AG04449 (cell line): Measurements from ENCODE around the gene PLTP.

Experiments
- CTCF ChIA-PET: fragments of 350-600 bp; formaldehyde crosslinking; extraction: SDS; loops from one replicate; lab custom pipeline; 2021; ENCODE audit warnings: antibody characterized with exemption; lab: Yijun Ruan, JAX
- POLR2A ChIA-PET: fragments of 400-600, 350-600 bp; formaldehyde crosslinking; extraction: SDS; loops from one replicate; lab custom pipeline; 2020; ENCODE audit warnings: antibody characterized with exemption, inconsistent platforms; lab: Yijun Ruan, JAX
- DNase-seq: peaks from one replicate; pipeline ENCODE4 v3.0.0-alpha.2; 2010; ENCODE audit warnings: low read depth, low spot score
- H3K4me3 ChIP-seq: 2 replicates; pipeline ENCODE4 v1.5.1; 2011; ENCODE audit warnings: low read depth, mild to moderate bottlenecking, control low read depth, low read length
- CTCF ChIP-seq: IDR thresholded peaks from one replicate; pipeline ENCODE4 v1.5.1; 2011; ENCODE audit warnings: mild to moderate bottlenecking, moderate library complexity, low read length, control low read depth, inconsistent platforms; ENCODE audit not compliant: insufficient read depth; ENCODE audit errors: missing control alignments

Gene PLTP

DNA sequence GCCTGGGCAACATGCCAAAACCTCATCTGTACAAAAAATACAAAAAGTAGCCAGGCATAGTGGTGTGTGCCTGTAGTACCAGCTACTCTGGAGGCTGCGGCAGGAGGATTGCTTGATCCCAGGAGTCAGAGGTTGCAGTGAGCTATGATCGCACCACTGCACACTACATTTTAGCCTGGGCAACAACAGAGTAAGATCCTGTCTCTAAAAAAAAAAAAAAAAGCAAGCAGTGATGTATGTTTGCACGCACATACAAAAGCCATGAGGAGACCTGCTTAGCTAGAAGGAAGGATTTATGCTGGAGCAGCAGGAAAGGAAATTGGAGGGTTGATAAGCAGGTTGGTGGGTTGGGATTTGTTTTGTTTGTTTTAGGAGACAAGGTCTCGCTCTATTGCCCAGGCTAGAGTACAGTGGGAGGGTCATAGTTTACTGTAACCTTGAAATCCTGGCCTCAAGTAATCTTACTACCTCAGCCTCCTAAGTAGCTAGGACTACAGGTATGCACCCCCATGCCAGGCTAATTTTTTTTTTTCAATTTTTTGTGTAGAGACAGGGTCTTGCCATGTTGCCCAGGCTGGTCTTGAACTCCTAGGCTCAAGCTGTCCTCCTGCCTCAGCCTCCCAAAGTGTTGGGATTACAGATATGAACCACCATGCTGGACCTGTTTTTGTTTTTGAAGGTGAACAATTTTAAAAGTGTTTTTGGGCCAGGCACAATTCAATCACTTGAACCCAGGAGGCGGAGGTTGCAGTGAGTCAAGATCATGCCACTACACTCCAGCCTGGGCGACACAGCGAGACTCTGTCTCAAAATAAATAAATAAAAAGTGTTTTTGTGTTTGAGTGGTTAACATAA, 50.5 kb downstream of the PLTP start:
- DNase-seq: no peak
- ChIA-PET POLR2A (no interaction called here), CTCF (no interaction called here)
- no peak overlapping the region for H3K4me3 ChIP-seq
- TF ChIP-seq CTCF: no peak

- TF ChIP-seq CTCF: no peak
- POLR2A ChIA-PET: no interaction called here
Measured at GRCh38 chr20:45860560-45861220, 51.3 kb downstream of the PLTP start.

DNA sequence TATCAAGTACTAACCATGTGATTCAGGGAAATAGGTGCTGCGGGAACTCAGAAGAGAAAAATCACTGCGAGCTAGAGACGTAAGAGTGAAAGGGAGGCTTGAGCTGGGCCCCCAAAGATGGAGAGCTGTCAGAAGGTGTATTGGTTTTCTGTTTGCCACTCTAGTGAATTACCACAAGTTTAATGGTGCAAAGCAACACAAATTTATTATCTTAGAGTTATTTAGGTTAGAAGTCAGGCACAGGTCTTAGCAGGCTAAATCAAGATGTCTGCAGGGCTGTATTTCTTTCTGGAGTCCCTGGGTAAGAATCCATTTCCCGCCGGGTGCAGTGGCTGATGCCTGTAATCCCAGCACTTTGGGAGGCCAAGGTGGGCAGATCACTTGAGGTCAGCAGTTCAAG, 52.0 kb downstream of the PLTP start:
- DNase-seq: no peak
- no peak overlapping the region for H3K4me3 ChIP-seq
- ChIA-PET POLR2A (no interaction called here), CTCF (interaction anchor here (0.9 kb wide), 1 partner anchor 110 kb away, joined by 4 read pairs; no protein-coding TSS in a partner anchor)
- no peak for TF ChIP-seq CTCF

More at GRCh38 chr20:45860560-45861220, 51.3 kb downstream of the PLTP start:
- H3K4me3 ChIP-seq: no peak overlapping the region
- CTCF ChIA-PET: interaction anchor here (0.9 kb wide), 1 partner anchor 109 kb away, joined by 4 read pairs; no protein-coding TSS in a partner anchor
- no peak for DNase-seq

- ChIA-PET POLR2A (interaction anchor here (1.0 kb wide), 1 partner anchor 24 kb away, joined by 3 read pairs; no protein-coding TSS in a partner anchor), CTCF (interaction anchor here (0.6 to 2.0 kb wide), 7 partner anchors 10 to 112 kb away, joined by 3 to 7 read pairs (median 3); no protein-coding TSS in a partner anchor)
- TF ChIP-seq CTCF: no peak
- peak overlapping the region; percentile 67 for H3K4me3 ChIP-seq
- no peak for DNase-seq
Measured at GRCh38 chr20:45857882-45858216, 54.1 kb downstream of the PLTP start.

DNA sequence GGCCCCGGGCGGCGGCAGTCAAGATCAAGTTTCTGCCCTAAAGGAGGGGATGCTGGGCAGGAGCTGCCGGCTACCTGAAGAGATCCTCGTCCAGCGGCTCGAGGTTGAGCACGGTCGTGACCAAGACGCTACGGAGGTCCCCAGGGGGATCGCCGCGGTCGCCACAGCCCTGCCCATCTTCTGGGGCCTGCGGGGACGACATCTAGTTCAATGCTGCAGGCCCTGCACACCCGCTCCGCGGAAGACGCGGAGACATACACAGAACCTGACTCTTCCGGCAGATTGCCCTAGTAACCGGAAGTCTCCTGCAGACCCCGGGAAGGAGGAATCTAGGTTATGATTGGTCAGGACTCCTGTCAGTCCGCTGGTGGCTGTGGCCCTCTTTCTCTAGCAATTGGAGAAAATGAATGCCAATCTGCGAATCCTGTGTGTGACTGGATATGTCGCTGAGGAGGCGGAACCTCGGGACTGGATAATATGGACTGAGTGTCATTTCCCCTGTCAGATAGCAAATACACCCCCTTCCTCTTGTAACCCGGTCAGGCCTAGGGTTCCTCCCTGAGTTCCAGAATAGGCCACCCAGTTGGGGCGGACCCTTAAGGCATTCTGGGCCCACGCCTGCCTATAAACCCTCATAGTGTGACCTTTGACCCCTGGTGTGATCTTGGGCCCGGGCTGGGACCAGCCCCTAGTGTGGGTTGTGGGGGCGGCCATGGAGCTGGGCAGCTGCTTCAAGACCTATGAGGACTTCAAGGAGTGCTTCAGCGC, 54.7 kb downstream of the PLTP start, which contains the start of the genes ACOT8 and ZSWIM3:
ACOT8 (minus strand) TSS at position 279 of the 768 bp plus-strand sequence; CDS start at position 202, 77 bp downstream.
ZSWIM3 (plus strand) TSS at position 501 of the 768 bp plus-strand sequence; CDS start at position 713, 212 bp downstream.
- CTCF ChIA-PET: interaction anchor here (0.9 to 2.0 kb wide), 7 partner anchors 10 to 113 kb away, joined by 3 to 7 read pairs (median 3); no protein-coding TSS in a partner anchor
- POLR2A ChIA-PET: interaction anchor here (0.8 to 1.3 kb wide), 4 partner anchors 16 to 25 kb away, joined by 3 to 4 read pairs (median 4); partner anchors contain the start of genes SNX21 and ZSWIM1
- TF ChIP-seq CTCF: no peak
- DNase-seq: peak; percentile 100
- H3K4me3 ChIP-seq: peak within 1 kb of the TSS; percentile 94
